HG03442 (cell line): ENCODE data around the gene SIRT4.

Experiments used
- ATAC-seq: cut with Tn5 transposase; IDR thresholded peaks from one replicate; pipeline ENCODE4 v1.9.1; 2021; ENCODE audit warnings: mild to moderate bottlenecking, moderate library complexity; ENCODE audit not compliant: unreplicated experiment

The SIRT4 gene

GRCh38 chr12:120278137-120279069, 23.7 kb upstream of the SIRT4 start:
- no peak for ATAC-seq

- no peak for ATAC-seq
These were observed 18.8 kb upstream of the SIRT4 start for GRCh38 chr12:120283318-120283717.

- ATAC-seq, result no peak
These were observed 17.7 kb upstream of the SIRT4 start for GRCh38 chr12:120284381-120284780.

- ATAC-seq, result no peak
These were observed 15.2 kb upstream of the SIRT4 start for GRCh38 chr12:120286768-120287490.

- ATAC-seq, result no peak
These were observed 14.6 kb upstream of the SIRT4 start for GRCh38 chr12:120287491-120287890.

GRCh38 chr12:120290609-120291305, 11.4 kb upstream of the SIRT4 start:
- ATAC-seq, result no peak

GRCh38 chr12:120292411-120292660, 9.8 kb upstream of the SIRT4 start:
- no peak for ATAC-seq

- ATAC-seq, result peak; percentile 44
These were observed 9.2 kb upstream of the SIRT4 start, which contains the start of gene RNU4-1 for GRCh38 chr12:120292661-120293531. TSS of gene RNU4-1 (minus strand) at chr12:120293237.

- ATAC-seq, result no peak
These were observed 12.1 kb downstream of the SIRT4 start for GRCh38 chr12:120314220-120314619.

GRCh38 chr12:120316798-120317223, 14.7 kb downstream of the SIRT4 start:
- ATAC-seq, result no peak

GRCh38 chr12:120317224-120318105, 15.3 kb downstream of the SIRT4 start:
- ATAC-seq, result peak; percentile 99

- no peak for ATAC-seq
These were observed 19.5 kb downstream of the SIRT4 start for GRCh38 chr12:120321382-120322202.

- ATAC-seq, result no peak
These were observed 21.7 kb downstream of the SIRT4 start for GRCh38 chr12:120323772-120324171.

GRCh38 chr12:120324841-120325417, 22.8 kb downstream of the SIRT4 start:
- no peak for ATAC-seq

- ATAC-seq, result no peak
These were observed 25.5 kb downstream of the SIRT4 start, which contains the start of gene PLA2G1B for GRCh38 chr12:120327593-120327992. TSS of gene PLA2G1B (minus strand) at chr12:120327779. CDS start at chr12:120327753, 26 bp downstream.

- no peak for ATAC-seq
These were observed 26.1 kb downstream of the SIRT4 start for GRCh38 chr12:120328228-120328627.

- ATAC-seq, result no peak
These were observed 29.3 kb downstream of the SIRT4 start for GRCh38 chr12:120331390-120331789.

- ATAC-seq, result no peak
These were observed 29.9 kb downstream of the SIRT4 start for GRCh38 chr12:120332041-120332440.
